OCI-LY7 (cell line): ENCODE results near the gene EYS.

Source experiments
- EZH2phosphoT487 ChIP-seq: fragments of 200-600 bp; sonication (generic); IDR thresholded peaks from 2 replicates; pipeline ENCODE4 v1.6.1; 2018; ENCODE audit warnings: low read depth, borderline replicate concordance, mild to moderate bottlenecking, mixed run types, antibody characterized with exemption, low read length, moderate library complexity, mixed read lengths
- TF ChIP-seq, protein P1 (sequence below): fragments of 200-600 bp; sonication (generic); conservative IDR thresholded peaks from 2 replicates; pipeline ENCODE4 v1.5.1; 2014; ENCODE audit warnings: mild to moderate bottlenecking, antibody characterized with exemption, low read length, moderate library complexity, mixed read lengths

DNA sequence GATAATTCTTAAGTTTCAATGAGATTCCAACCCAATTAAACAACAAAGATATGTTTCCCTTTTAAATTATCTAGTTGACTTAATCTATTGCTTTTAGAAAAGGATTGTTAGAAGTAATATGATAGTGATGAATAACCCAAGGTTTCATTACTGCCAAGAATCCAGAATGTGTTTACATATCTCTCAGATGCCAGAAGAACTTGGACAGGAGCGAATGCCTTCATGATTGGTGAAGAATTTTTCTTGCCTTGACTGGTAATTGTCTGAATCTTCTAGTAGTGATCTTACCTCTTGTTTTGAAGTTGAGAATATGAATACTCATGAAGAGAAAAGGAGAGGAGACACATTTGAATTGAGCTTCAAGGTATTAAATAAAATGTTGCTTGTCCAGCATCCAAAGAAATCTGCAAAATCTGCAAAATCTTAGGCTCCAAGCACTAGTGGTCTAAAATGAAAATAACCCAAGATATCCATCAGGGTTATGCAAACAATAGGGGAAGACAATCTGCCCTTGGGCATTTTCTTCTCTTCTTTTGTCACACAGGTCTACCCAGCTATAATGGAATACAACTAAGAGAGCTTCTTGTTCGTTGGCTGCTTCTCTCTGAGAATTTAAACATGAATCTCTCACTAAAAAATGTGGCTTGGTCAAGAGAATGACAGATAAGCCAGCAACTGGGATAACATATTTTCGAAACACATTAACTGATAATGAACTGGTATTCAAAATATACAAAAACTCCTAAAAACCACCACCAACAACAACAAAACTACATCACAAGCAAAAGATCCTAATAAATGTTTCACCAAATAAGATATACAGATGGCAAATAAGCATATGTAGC is 928.9 kb downstream of the EYS start:
- TF ChIP-seq, protein P1, sequence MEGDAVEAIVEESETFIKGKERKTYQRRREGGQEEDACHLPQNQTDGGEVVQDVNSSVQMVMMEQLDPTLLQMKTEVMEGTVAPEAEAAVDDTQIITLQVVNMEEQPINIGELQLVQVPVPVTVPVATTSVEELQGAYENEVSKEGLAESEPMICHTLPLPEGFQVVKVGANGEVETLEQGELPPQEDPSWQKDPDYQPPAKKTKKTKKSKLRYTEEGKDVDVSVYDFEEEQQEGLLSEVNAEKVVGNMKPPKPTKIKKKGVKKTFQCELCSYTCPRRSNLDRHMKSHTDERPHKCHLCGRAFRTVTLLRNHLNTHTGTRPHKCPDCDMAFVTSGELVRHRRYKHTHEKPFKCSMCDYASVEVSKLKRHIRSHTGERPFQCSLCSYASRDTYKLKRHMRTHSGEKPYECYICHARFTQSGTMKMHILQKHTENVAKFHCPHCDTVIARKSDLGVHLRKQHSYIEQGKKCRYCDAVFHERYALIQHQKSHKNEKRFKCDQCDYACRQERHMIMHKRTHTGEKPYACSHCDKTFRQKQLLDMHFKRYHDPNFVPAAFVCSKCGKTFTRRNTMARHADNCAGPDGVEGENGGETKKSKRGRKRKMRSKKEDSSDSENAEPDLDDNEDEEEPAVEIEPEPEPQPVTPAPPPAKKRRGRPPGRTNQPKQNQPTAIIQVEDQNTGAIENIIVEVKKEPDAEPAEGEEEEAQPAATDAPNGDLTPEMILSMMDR: no peak
- no peak for TF ChIP-seq EZH2phosphoT487
